PFSK-1 (cell line): ENCODE measurements around the gene LIN28B.

ENCODE experiments used
- FOXP2 ChIP-seq: optimal IDR thresholded peaks from 2 replicates; pipeline ENCODE3; 2011; ENCODE audit warnings: borderline replicate concordance, control low read depth, inconsistent platforms; ENCODE audit not compliant: insufficient read depth; ENCODE audit errors: extremely low read length, extremely low read depth
- POLR2AphosphoS5 ChIP-seq: IDR thresholded peaks from 2 replicates; pipeline ENCODE4 v1.6.1; 2012; ENCODE audit warnings: low read depth, mild to moderate bottlenecking, control low read depth, low read length, moderate library complexity
- REST ChIP-seq, 2 experiments: IDR thresholded peaks; 2 replicates each; pipeline versions ENCODE4 v1.6.1 to v1.8.0; 2011 to 2012; ENCODE audit warnings: low read depth in 2 of 2, low read length in 2 of 2, control low read depth in 1 of 2, inconsistent platforms in 1 of 2, mild to moderate bottlenecking in 1 of 2, moderate library complexity in 1 of 2; ENCODE audit not compliant: insufficient read depth in 1 of 2
- SIN3A ChIP-seq: IDR thresholded peaks from 2 replicates; pipeline ENCODE4 v1.6.1; 2012; ENCODE audit warnings: mild to moderate bottlenecking, low read length, moderate library complexity, borderline replicate concordance; ENCODE audit not compliant: insufficient read depth
- TAF1 ChIP-seq: IDR thresholded peaks from 2 replicates; pipeline ENCODE4 v1.6.1; 2012; ENCODE audit warnings: low read length, control low read depth, borderline replicate concordance; ENCODE audit not compliant: insufficient read depth

Gene LIN28B

GRCh38 chr6:105095139-105095538, 138.2 kb downstream of the LIN28B start:
- TF ChIP-seq SIN3A (no peak), FOXP2 (no peak), TAF1 (no peak), POLR2AphosphoS5 (no peak), REST (IDR thresholded peaks at IDR 0.05; ENCODE audit: insufficient read depth in 1 of 2, low read depth in 2 of 2, low read length in 2 of 2) (no peak)

GRCh38 chr6:105097288-105097687, 140.4 kb downstream of the LIN28B start:
- TF ChIP-seq TAF1 (no peak), POLR2AphosphoS5 (no peak), FOXP2 (no peak), REST (IDR thresholded peaks at IDR 0.05; ENCODE audit: insufficient read depth in 1 of 2, low read depth in 2 of 2, low read length in 2 of 2) (no peak), SIN3A (no peak)

- TF ChIP-seq TAF1 (no peak), FOXP2 (no peak), SIN3A (no peak), POLR2AphosphoS5 (no peak), REST (IDR thresholded peaks at IDR 0.05; ENCODE audit: insufficient read depth in 1 of 2, low read depth in 2 of 2, low read length in 2 of 2) (no peak)
Measured at GRCh38 chr6:105099371-105099770, 142.5 kb downstream of the LIN28B start.

- TF ChIP-seq POLR2AphosphoS5 (no peak), TAF1 (no peak), REST (IDR thresholded peaks at IDR 0.05; ENCODE audit: insufficient read depth in 1 of 2, low read depth in 2 of 2, low read length in 2 of 2) (no peak), SIN3A (no peak), FOXP2 (no peak)
Measured at GRCh38 chr6:105102186-105102585, 145.3 kb downstream of the LIN28B start.

- TF ChIP-seq FOXP2 = no peak
- TF ChIP-seq POLR2AphosphoS5 = no peak
- TF ChIP-seq TAF1 = no peak
- TF ChIP-seq REST (IDR thresholded peaks at IDR 0.05; ENCODE audit: insufficient read depth in 1 of 2, low read depth in 2 of 2, low read length in 2 of 2) = no peak
- TF ChIP-seq SIN3A = no peak
Measured at GRCh38 chr6:105105094-105105493, 148.2 kb downstream of the LIN28B start.
